B cell (primary cell): ENCODE results near the gene CRY1. TPM values are rescaled to one million over a fixed set of nuclear protein-coding genes. Genes with fewer than 3 reads are reported as not detected.

Experiments used
- ATAC-seq: fragments of 200-7000 bp; cut with Tn5 transposase; one replicate; pipeline ENCODE4 v1.10.0; 2021; ENCODE audit warnings: low read depth, mild to moderate bottlenecking, moderate number of reproducible peaks, moderate library complexity
- CTCF ChIA-PET: fragments of 350-600 bp; sonication (Branson Sonifier 250); formaldehyde crosslinking; loops from one replicate; lab custom pipeline; 2021; ENCODE audit warnings: antibody characterized with exemption, inconsistent platforms; lab: Charles Lee
- POLR2A ChIA-PET: fragments of 350-600 bp; sonication (Branson Sonifier 250); formaldehyde crosslinking; loops from one replicate; lab custom pipeline; 2021; ENCODE audit warnings: antibody characterized with exemption; lab: Charles Lee
- DNase-seq: peaks from one replicate; pipeline ENCODE4 v3.0.0; 2013
- H2AFZ ChIP-seq: 2 replicates; pipeline ENCODE4 v1.6.1; 2012; ENCODE audit warnings: mild to moderate bottlenecking, low read depth, low read length; ENCODE audit not compliant: insufficient read depth, poor library complexity, severe bottlenecking
- H3K27ac ChIP-seq, 2 donors: 1 replicate in 1 of 2; 2 replicates in 1 of 2; pipeline ENCODE4 v1.5.1; 2012 to 2013; ENCODE audit warnings: low read length in 2 of 2, mild to moderate bottlenecking in 2 of 2, moderate library complexity in 1 of 2
- H3K27me3 ChIP-seq, 4 experiments: fragments of 200-600 bp in 1 of 4; sonication (generic) in 1 of 4; replicated peaks in 1 of 4; 1 replicate in 2 of 4; 2 replicates in 2 of 4; pipeline versions ENCODE4 v1.6.1 to v1.7.0; 2013 to 2016; ENCODE audit warnings: low read length in 3 of 4, mild to moderate bottlenecking in 2 of 4, mixed read lengths in 1 of 4, moderate library complexity in 1 of 4; ENCODE audit not compliant: insufficient read depth in 4 of 4, control insufficient read depth in 3 of 4; ENCODE audit errors: control extremely low read depth in 1 of 4
- H3K36me3 ChIP-seq, 2 experiments: replicated peaks in 1 of 2; 1 replicate in 1 of 2; 2 replicates in 1 of 2; pipeline versions ENCODE4 v1.6.1 to v1.7.1; 2013; ENCODE audit warnings: low read length in 1 of 2; ENCODE audit not compliant: insufficient read depth in 2 of 2, control insufficient read depth in 1 of 2; ENCODE audit errors: control extremely low read depth in 1 of 2, extremely low read depth in 1 of 2
- H3K4me1 ChIP-seq, 2 donors: fragments of 200-600 bp in 1 of 2; sonication (generic) in 1 of 2; 1 replicate in 1 of 2; 2 replicates in 1 of 2; pipeline versions ENCODE4 v1.5.1 to v1.6.1; 2013 to 2017; ENCODE audit warnings: low read length in 2 of 2; ENCODE audit not compliant: control insufficient read depth in 2 of 2, insufficient read depth in 2 of 2
- H3K4me2 ChIP-seq: replicated peaks from 2 replicates; pipeline ENCODE3; 2012; ENCODE audit warnings: mild to moderate bottlenecking, low read depth, low read length; ENCODE audit not compliant: poor library complexity, severe bottlenecking
- H3K4me3 ChIP-seq, 5 experiments: fragments of 200-600 bp in 1 of 5; sonication (generic) in 1 of 5; 1 replicate in 3 of 5; 2 replicates in 2 of 5; pipeline versions ENCODE4 v1.5.1 to v1.7.0; 2011 to 2016; ENCODE audit warnings: low read length in 4 of 5, mild to moderate bottlenecking in 4 of 5, low read depth in 2 of 5, control low read depth in 1 of 5, moderate library complexity in 1 of 5; ENCODE audit not compliant: insufficient read depth in 1 of 5; ENCODE audit errors: control extremely low read depth in 1 of 5, extremely low read depth in 1 of 5
- H3K79me2 ChIP-seq: fragments of 200-600 bp; sonication (generic); one replicate; pipeline ENCODE4 v1.6.0; 2016; ENCODE audit warnings: low read length; ENCODE audit not compliant: control insufficient read depth, insufficient read depth
- H3K9ac ChIP-seq: fragments of 200-600 bp; sonication (generic); 2 replicates; pipeline ENCODE4 v1.6.1; 2017; ENCODE audit warnings: mild to moderate bottlenecking, low read length, moderate library complexity
- H3K9me3 ChIP-seq, 3 donors: one replicate each; pipeline versions ENCODE4 v1.6.1 to v1.7.1; 2013; ENCODE audit warnings: low read length in 2 of 3; ENCODE audit not compliant: control insufficient read depth in 2 of 3, insufficient read depth in 1 of 3; ENCODE audit errors: control extremely low read depth in 1 of 3
- H4K20me1 ChIP-seq: 2 replicates; pipeline ENCODE4 v1.6.0; 2012; ENCODE audit warnings: mild to moderate bottlenecking, low read length; ENCODE audit not compliant: insufficient read depth, control insufficient read depth, poor library complexity, severe bottlenecking
- H3K27ac Mint-ChIP-seq: one replicate; pipeline ENCODE4 v1.8.0; 2021; ENCODE audit warnings: mixed read lengths
- H3K27me3 Mint-ChIP-seq: one replicate; pipeline ENCODE4 v1.8.0; 2021; ENCODE audit warnings: mixed read lengths
- H3K4me1 Mint-ChIP-seq: one replicate; pipeline ENCODE4 v1.8.0; 2021; ENCODE audit warnings: mixed read lengths
- H3K4me3 Mint-ChIP-seq: one replicate; pipeline ENCODE4 v1.8.0; 2021; ENCODE audit warnings: mixed read lengths
- H3K9me3 Mint-ChIP-seq: one replicate; pipeline ENCODE4 v1.8.0; 2022; ENCODE audit warnings: mixed read lengths; ENCODE audit not compliant: insufficient read depth
- EZH2 ChIP-seq: IDR thresholded peaks from 2 replicates; pipeline ENCODE4 v1.6.1; 2012; ENCODE audit warnings: borderline replicate concordance, low read depth, mild to moderate bottlenecking, moderate library complexity, low read length; ENCODE audit not compliant: insufficient read depth, poor library complexity, severe bottlenecking
- WGBS: methylation state at CpG from one replicate; pipeline ENCODE4 v1.1.5; 2013; ENCODE audit warnings: missing lambda C conversion rate; ENCODE audit not compliant: insufficient coverage; 5-methylcytosine and 5-hydroxymethylcytosine counted together
- intact Hi-C: fragments of 100-400 bp; cut with micrococcal nuclease; formaldehyde crosslinking; loops from one replicate; pipeline ENCODE4 v1.10.0; 2022
- polyA plus RNA-seq: library from polyadenylated mRNA; depleted of rRNA; stranded (reverse); fragments of >200 nt; gene quantifications from 2 replicates; pipeline ENCODE4 v1.2.3, GENCODE V29; 2012
- total RNA-seq, 2 donors: library from RNA; stranded (reverse); fragments of 120-200 nt in 1 of 2; gene quantifications; 1 replicate in 1 of 2; 2 replicates in 1 of 2; pipeline versions ENCODE4 v1.2.3 to v1.2.4, GENCODE V29; 2013 to 2022
- TF ChIP-seq, protein P1 (sequence below): fragments of 200-600 bp; IDR thresholded peaks from one replicate; pipeline ENCODE4 v1.8.0; 2022; ENCODE audit warnings: antibody characterized with exemption, mild to moderate bottlenecking

Gene CRY1
- total and polyA plus RNA-seq, 2 donors (not counting 1 experiment from before 2014, with no cell fraction given), result 2.4 to 8.8 TPM

DNA sequence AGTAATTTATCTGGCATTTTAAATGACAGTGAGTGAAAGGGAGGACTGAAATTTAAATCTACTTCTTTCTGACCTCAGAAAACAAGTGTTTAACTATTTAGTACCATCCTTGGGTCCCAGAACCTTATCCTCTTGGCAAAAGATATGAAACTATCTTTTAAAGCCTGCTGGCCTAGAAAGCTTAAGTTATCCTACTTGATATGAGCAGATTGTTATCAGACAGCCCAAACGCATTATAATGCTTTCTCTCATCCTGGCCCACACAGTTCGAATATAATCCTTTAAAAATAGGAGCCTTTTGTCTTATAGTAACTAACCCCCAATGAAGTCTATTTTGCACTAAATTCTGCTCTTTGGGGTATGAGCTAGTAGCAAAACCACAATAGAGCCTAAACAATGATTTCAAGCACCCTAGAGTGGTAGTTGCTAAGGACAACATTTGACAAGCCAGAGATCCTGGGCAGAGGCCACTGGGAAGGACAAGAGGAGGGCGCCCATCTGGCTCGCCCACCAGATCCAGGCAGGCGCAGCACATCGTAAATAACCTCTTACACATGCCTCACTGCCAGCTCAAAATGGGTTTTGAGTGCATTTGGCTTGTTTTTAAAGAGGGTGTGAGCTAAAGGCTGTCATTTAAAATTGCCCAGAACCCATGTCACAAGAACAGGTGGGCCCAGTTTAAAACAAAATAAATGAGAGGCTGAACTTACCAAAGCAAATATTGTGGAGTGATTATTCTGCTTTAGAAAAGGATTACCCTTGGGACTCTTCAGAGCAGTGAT lies 37.7 kb upstream of the CRY1 start:
- Histone ChIP-seq H3K27me3 (peaks cover 0 to 4% (median 0%) of the 10 kb centered on the region in 4 experiments), H3K4me1 (no peaks in the 10 kb centered on the region), H3K27ac (no peak overlapping the region), H3K4me3 (no peak overlapping the region), H2AFZ (no peak overlapping the region), H3K79me2 (no peaks in the 10 kb centered on the region), H3K4me2 (no peak overlapping the region), H3K9ac (no peak overlapping the region), H3K36me3 (no peaks in the 10 kb centered on the region), H4K20me1 (no peaks in the 10 kb centered on the region), H3K9me3 (no peaks in the 10 kb centered on the region)
- ATAC-seq (no peak), DNase-seq (no peak)
- Mint-ChIP-seq H3K4me1 (no peaks in the 10 kb centered on the region), H3K9me3 (no peaks in the 10 kb centered on the region), H3K27me3 (peaks cover 12% of the 10 kb centered on the region), H3K4me3 (no peak overlapping the region), H3K27ac (no peak overlapping the region)
- intact Hi-C loops, result loop anchor here (10.0 kb wide), 1 partner anchor 274 kb away; no protein-coding TSS in a partner anchor
- TF ChIP-seq, protein P1, sequence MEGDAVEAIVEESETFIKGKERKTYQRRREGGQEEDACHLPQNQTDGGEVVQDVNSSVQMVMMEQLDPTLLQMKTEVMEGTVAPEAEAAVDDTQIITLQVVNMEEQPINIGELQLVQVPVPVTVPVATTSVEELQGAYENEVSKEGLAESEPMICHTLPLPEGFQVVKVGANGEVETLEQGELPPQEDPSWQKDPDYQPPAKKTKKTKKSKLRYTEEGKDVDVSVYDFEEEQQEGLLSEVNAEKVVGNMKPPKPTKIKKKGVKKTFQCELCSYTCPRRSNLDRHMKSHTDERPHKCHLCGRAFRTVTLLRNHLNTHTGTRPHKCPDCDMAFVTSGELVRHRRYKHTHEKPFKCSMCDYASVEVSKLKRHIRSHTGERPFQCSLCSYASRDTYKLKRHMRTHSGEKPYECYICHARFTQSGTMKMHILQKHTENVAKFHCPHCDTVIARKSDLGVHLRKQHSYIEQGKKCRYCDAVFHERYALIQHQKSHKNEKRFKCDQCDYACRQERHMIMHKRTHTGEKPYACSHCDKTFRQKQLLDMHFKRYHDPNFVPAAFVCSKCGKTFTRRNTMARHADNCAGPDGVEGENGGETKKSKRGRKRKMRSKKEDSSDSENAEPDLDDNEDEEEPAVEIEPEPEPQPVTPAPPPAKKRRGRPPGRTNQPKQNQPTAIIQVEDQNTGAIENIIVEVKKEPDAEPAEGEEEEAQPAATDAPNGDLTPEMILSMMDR, result no peak
- no peak for TF ChIP-seq EZH2
- WGBS, result 100% methylated on average over 1 of the region's 6 CpGs
- CTCF ChIA-PET, result interaction anchor here (0.9 to 8.8 kb wide), 14 partner anchors 9 to 504 kb away, joined by 3 to 246 read pairs (median 4); no protein-coding TSS in a partner anchor
- POLR2A ChIA-PET, result no interaction called here

DNA sequence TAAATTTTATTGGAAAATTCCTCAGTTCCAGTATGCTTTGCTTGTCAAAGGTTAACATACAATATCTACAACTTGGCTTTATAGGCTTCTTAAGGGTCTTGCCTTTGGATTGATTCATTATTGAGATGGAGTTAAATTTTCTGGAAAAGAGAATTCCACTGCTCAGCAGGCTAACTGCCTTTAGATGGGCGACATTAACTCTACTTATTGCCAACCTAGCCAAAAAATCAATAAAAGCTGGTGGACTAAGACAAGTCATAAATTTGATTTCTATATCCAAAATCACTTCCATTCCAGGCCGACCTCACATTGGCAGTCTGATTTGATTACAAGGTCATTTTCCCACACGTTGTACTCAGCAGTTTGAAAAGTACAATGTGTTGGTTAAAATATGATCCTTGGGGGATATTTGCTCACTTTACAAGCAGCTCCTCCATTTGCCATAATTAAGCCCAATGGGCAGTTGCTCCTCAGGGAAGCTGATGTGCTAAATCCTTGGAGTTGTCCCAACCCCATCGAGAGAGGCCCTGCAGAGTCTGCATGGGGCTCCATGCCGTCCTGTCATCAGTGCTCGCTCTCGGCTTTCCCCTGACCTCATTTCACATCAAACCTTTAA lies 36.1 kb upstream of the CRY1 start:
- peaks cover 16% of the 10 kb centered on the region for H3K27me3 Mint-ChIP-seq
- H3K4me3 Mint-ChIP-seq, result no peak overlapping the region
- Histone ChIP-seq H3K27me3 (peaks cover 0 to 4% (median 0%) of the 10 kb centered on the region in 4 experiments), H4K20me1 (no peaks in the 10 kb centered on the region), H3K36me3 (no peaks in the 10 kb centered on the region), H3K4me1 (no peaks in the 10 kb centered on the region), H3K79me2 (no peaks in the 10 kb centered on the region), H3K9ac (no peak overlapping the region), H2AFZ (no peak overlapping the region), H3K9me3 (no peaks in the 10 kb centered on the region), H3K27ac (no peak overlapping the region), H3K4me3 (no peak overlapping the region), H3K4me2 (no peak overlapping the region)
- no peak for ATAC-seq
- no peak overlapping the region for H3K27ac Mint-ChIP-seq
- CTCF ChIA-PET, result interaction anchor here (1.0 to 8.8 kb wide), 4 partner anchors 8 to 480 kb away, joined by 3 to 246 read pairs (median 3); no protein-coding TSS in a partner anchor
- no peaks in the 10 kb centered on the region for H3K9me3 Mint-ChIP-seq
- POLR2A ChIA-PET, result no interaction called here
- intact Hi-C loops, result no loop called here
- DNase-seq, result no peak
- TF ChIP-seq EZH2, result no peak
- TF ChIP-seq, protein P1, result no peak
- no peaks in the 10 kb centered on the region for H3K4me1 Mint-ChIP-seq
- 80% methylated on average over 2 of the region's 7 CpGs for WGBS
